NCI-H146 treated with DMSO at 0.1 percent for 48 hours (cell line): ENCODE data around the gene C9orf78.

Experiments
- DNase-seq: peaks from one replicate; lab custom pipeline; 2025; ENCODE audit not compliant: unreplicated experiment; lab: John Stamatoyannopoulos, UW

The C9orf78 gene

DNA sequence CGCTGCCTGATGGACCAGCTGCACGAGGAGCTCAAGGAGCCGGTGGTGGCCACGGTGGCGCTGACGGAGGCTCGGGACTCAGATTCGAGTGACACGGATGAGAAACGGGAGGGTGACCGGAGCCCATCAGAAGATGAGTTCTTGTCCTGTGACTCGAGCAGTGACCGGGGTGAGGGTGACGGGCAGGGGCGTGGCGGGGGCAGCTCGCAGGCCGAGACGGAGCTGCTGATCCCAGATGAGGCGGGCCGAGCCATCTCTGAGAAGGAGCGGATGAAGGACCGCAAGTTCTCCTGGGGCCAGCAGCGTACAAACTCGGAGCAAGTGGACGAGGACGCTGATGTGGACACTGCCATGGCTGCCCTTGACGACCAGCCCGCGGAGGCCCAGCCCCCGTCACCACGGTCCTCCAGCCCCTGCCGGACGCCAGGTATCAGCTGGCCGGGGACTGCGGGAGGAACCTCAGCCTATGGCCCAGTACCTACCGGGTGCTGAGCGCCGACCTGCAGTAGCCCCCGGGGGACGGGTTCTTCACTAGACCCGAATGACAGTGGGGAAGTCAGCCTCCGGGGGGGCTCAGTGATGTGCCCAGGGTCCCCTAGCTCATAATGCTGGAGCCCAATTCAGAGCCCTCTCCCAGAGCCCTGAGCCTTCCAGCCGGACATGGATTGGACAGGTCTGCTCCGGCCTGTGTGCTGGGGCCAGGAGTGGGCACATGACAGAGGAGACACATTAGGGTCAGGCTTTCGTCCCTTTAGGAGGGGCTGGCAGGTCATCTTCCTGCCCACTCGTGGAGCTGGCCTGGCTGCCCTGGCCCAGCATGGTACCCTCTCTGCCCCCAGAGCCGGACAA is 33.2 kb upstream of the C9orf78 start:
- DNase-seq, result no peak

- DNase-seq, result no peak
Measured at GRCh38 chr9:129867136-129868022, 32.3 kb upstream of the C9orf78 start.

GRCh38 chr9:129866394-129867135 is 31.5 kb upstream of the C9orf78 start:
- DNase-seq, result no peak

DNA sequence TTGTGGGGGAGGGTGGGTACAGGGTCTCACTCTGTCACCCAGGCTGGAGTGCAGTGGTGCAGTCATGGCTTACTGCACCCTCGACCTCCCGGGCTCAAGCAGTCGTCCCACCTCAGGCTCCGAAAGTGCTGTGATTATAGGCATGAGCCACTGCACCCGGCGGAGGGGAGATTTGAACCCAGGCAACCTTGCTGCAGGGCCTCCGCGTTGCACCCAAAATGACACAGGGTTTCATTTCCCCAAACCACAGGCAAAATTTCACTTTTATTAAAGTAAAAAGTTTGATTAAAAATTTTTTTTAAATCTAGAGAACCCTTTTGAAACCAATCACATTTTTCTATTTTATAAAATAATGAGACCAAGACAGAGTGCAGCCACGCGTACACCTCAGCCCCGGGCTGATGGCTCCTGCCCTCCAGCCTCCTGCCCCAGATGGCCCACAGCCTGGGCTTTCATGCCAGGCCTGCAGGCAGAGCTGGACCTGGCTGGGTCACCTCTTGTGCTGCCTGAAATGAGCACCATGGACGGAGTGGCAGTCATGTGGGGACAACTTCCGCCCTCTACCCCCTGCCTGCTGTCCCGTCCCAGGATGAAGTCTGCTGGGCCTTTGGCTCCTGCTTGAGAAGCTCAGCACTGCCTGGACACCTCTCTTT is 30.7 kb upstream of the C9orf78 start:
- no peak for DNase-seq

GRCh38 chr9:129864991-129865647 is 30.0 kb upstream of the C9orf78 start:
- DNase-seq, result no peak

- no peak for DNase-seq
Measured at GRCh38 chr9:129863059-129863690, 28.1 kb upstream of the C9orf78 start.

DNA sequence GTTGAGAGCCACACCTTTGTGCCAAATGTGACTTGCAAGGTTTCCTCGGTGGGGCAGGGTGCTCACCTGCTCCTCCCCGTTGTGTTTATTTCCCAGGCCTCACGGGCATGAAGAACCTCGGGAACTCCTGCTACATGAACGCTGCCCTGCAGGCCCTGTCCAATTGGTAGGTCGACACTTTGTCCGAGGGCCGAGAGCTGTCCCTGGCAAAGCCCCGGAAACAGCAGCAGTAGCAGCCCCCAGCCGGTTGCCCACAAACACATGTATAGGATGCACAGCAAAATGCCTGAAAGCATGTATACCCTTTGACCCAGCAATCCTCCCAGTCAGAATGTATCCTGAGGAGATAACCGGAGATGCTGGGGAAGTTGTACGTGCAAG is 26.4 kb upstream of the C9orf78 start:
- no peak for DNase-seq

- no peak for DNase-seq
Measured at GRCh38 chr9:129860653-129861446, 25.8 kb upstream of the C9orf78 start.

GRCh38 chr9:129858167-129858962 is 23.3 kb upstream of the C9orf78 start:
- no peak for DNase-seq

DNA sequence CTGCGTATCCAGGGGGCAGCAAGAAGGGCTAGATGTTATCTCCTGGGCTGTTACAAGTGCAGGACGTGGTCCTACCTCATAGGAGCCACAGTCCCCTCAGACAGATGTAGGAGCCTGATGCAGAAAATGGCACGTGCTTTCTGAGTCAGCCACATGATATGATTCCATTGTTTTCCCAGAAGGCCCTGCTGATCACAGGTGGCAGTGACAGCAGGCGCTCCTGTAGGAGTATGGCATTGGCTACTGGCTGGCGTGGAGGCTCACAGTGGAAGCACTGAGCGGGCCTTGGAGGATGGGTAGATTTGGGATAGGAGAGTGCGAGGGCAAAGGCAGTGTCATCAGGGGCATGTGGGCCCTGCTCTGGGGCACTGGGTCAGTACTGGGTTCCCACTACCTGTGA is 22.1 kb upstream of the C9orf78 start:
- DNase-seq, result no peak

GRCh38 chr9:129854588-129855110 is 19.6 kb upstream of the C9orf78 start:
- no peak for DNase-seq

DNA sequence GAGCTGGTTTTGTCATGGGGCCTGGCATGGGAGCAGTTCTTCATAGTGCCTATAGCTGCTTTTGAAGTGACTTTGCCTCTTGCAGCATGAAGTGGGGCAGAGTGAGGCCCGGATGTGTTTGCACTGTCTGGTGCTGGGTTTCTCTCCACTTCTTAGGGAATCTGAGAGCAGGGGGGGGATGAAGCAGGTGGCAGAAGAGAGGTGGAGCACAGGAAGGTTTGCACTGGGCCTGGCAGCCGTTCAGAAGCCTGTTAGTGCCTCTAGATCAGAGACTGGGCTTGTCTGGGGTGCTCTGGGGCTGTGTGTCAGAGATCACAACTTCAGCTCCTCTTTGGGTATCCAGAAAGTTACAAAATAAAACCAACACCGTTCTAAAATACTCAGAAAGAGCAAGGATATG is 18.5 kb upstream of the C9orf78 start:
- DNase-seq, result no peak

DNA sequence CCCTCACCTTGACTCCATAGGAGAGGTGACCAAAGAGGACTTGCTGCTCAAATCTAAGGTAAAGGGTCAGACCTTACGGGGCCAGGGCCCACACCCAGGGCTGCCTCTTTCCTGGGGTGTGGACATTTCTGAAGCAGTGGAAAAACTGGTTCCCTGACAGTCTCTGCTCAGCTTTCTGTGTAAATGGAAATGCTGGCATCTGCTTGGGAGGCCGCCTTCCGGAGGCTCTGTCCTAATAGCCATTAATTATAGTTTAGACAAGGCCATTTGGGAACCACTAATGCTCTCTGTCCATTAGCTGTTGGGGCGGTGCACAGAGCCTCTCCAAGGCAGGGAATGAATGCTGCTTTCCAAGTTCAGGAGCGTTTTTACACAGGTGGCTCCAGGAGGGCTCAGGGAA is 17.5 kb upstream of the C9orf78 start:
- DNase-seq, result no peak

DNA sequence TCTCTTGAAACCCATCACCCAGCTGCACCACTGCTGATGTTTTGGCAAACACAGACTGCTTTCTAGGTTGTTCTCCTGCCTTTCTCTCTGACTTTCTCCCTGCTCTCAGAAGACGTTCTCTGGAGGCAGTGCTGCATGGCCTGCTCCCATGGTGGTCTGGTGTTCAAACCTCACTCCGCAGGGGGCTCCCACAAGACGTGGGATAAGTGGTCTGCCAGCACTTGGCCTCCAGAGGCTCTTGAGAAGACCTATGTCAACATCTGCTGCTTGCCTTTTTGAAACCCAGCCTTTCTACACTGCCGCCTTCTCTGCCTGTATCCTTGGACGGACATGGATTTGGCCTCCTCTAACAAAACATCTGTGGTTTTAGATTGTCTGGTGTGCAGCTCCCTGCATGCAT is 16.7 kb upstream of the C9orf78 start:
- DNase-seq, result no peak

GRCh38 chr9:129850821-129851550 is 15.9 kb upstream of the C9orf78 start:
- DNase-seq, result no peak

GRCh38 chr9:129849901-129850300 is 14.8 kb upstream of the C9orf78 start:
- no peak for DNase-seq

DNA sequence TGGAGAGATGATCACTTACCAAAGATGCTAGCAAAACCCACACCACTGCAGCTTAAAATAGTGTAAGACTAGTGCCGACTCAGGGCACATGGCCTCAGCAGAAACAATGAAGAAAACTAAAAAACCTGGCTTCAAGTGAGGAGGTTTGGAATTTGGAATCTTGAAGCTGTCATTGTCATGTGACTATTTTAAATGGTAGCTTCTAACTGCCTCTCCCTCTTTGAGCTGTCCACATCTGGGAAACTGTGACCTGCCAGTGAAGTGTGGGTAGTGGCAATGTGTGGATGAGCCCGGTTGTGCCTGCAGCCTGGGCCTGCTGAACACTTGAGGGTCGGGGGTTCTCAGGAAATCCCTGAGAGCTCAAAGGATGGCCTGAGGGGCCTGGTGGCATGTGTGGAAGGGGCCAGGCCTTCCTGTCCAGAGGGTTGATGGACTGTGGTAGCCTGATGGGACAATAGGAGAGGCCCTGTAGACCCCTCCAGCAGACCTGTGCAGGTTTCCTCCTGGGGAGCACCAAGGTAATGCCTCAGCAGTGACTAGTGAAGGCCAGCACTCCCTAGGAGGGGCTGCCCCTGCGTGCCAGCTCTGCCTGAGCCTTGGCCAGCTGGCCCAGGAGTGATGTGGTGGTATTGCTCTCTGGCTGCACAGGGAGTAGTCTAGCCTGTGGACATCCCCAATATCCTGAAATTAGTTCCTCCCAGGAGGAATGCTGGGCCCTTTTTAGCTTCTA is 13.8 kb upstream of the C9orf78 start:
- DNase-seq, result no peak
